Epithelial cell of prostate (primary cell): ENCODE results near the gene RPS18.
"Not testable (repeated sequence)": the region's sequence is repeated elsewhere in the genome, so short reads cannot be mapped to it uniquely, and the experiment has no call there.

Source experiments
- DNase-seq: peaks from one replicate; pipeline ENCODE4 v3.0.0-alpha.2; 2011; ENCODE audit warnings: low read depth, low spot score
- H3K27ac ChIP-seq: fragments of 450-650 bp; 2 replicates; pipeline ENCODE4 v1.5.1; 2017; ENCODE audit warnings: mild to moderate bottlenecking

The RPS18 gene

DNA sequence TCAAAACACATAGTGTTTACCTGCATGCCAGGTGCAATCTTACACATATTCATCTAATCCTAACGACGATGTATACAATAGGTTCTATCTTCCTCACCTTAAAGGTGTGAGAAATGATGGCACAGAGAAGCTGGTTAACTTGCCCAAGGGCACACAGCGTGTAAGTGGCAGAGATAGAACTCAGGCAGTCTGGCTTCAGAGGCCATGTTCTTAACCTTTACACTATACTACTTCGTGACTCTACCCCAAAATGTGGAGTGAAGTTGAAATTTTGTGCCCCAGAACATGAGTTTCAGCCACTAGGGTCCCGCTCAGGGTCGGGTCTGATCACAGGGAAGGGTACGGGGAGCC, 783 bp upstream of the RPS18 start:
- peak overlapping the region; percentile 90 for H3K27ac ChIP-seq
- DNase-seq: no peak

DNA sequence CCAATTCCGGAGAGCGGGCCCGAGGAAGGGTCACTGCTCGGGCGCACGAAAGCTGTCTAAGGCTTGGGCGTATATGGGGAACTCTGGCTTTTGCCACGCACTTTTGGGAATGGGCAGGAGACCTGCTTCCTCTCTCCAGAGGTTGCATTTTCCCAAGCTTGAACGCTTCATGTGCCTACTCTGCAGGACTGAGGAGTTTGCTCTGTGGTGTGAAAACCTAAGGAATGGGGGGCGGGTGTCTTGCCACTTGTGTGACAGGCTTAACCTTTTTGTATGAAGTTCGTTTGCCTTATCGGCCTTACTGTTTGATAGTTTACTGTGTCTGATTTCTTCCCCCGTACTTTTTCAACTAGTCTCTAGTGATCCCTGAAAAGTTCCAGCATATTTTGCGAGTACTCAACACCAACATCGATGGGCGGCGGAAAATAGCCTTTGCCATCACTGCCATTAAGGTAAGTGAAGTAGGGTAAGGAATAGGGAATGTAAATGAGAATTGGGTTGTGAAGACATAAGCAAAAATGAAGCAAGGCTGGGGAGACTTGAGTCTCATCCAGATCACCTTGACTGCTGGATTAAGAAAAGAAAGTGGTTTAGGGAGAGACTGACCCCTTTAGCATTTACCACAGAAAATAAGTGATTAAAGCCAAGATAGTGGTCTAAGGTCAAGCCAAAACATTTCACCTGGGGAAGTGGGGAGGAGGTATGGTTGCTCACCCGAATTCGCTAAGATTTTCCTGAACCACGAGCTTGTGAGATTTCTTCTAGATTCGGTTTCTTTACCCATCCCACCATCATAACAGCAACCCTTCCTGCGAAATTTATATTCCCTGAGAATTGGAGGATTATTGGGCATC, 627 bp downstream of the RPS18 start:
- H3K27ac ChIP-seq: peak overlapping the region; percentile 90
- DNase-seq: no peak

DNA sequence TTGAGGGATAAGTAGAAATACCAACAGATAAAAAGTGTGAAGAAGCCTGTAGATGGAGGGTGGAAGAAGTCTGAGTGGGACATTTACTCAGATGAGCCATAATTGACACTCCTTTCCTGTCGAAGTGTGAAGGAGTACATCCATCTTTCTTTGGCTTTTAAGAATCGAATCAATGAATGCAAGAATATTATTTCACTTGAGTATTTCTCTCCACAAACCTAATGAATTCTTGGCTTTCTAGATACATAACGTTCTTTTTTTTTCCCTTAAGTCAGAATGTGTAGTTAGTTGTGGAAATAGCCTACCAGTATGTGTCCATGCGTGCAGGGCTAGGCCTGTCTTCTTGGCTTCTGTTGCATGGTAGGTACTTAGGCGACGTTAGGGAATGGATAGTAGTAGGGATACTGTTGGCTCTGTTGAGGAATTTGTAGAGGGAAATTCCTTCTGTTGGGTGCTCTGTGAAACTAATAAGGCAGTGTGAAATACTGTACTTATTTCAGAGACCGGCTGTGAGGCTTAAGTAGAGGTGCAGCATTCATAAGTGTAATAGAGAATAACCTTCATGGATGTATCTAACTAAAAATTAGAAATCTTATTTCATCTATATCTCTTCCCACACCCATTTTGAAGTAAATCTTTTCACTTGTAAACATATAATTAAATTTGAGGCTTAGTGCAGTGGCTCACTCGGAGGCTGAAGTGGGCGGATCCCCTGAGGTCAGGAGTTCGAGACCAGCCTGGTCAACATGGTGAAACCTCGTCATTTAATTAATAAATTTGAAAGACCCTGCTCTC, 1.5 kb downstream of the RPS18 start:
- H3K27ac ChIP-seq: peak overlapping the region; percentile 90
- DNase-seq: no peak

DNA sequence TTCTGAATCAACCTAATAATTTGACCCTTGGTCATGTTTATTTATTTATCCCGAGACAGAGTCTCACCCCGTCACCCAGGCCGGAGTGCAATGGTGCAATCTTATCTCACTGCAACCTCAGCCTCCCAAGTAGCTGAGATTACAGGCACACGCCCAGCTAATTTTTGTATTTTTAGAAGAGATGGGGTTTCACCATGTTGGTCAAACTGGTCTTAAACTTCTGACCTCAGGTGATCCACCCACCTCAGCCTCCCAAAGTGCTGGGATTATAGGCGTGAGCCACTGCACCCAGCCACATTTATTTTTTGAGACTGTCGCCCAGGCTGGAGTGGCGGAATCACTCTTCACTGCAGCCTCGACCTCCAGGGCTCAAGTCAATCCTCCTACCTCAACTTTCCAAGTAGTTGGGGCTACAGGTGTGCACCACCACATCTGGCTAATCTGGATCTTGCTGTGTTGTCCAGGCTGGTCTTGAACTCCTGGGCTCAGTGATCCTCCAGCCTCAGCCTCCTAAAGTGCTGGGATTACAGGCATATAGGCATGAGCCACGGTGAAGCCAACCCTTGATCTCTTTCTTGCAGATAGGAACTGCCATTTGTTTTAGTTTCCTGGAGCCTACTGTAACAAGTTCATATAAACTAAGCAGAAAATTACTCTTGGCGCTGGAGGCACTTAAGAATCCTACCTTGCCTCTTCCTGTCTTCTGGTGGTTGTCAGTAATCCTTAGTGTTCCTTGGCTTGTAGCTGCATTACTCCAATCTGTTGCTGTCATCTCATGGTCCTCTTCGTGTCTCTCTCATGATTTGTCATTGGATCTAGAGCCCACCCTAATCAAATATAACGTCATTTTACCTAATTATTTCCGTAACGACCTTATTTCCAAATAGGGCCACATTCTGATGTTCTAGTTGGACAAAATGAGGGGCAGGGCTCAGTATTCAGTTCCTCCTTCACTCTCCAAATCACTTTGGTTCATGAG, 2.3 kb downstream of the RPS18 start:
- no peak for DNase-seq
- peak overlapping the region; percentile 90 for H3K27ac ChIP-seq

DNA sequence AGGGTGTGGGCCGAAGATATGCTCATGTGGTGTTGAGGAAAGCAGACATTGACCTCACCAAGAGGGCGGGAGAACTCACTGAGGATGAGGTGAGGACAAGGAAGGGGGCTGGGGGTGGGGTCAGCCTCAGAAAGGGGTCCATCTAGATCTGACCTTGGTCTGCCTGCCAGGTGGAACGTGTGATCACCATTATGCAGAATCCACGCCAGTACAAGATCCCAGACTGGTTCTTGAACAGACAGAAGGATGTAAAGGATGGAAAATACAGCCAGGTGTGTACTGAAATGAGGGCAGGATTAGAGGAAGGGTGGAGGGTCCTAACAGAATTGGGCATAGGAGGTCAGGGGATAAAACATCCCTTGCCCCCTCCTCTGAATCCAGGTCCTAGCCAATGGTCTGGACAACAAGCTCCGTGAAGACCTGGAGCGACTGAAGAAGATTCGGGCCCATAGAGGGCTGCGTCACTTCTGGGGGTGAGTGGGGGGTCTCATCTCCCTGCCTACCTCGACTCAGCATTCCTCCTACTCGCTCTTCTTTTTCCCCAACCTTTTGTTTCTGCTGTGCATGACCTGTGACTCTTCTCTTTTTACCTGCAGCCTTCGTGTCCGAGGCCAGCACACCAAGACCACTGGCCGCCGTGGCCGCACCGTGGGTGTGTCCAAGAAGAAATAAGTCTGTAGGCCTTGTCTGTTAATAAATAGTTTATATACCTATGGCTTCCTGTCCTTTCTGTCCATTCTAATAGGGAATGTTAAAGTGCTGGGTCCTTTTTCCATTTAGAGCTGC, 4.1 kb downstream of the RPS18 start:
- H3K27ac ChIP-seq: peak overlapping the region; percentile 90
- not testable (repeated sequence) for DNase-seq

DNA sequence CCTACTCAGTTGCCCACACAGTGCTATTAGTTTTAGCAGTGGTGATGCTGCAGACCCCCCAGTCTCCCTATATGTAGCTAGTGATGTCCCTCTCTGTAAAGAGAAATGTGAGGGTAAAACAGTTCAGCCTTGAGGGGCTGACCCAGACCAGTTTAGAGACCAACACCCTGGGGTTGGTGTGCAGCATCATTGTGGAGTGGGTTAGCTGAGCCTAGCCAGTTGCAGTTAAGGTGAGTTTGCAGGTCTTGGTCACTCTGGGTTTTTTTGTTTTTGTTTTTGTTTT, 4.6 kb downstream of the RPS18 start:
- no peak for DNase-seq
- H3K27ac ChIP-seq: peak overlapping the region; percentile 90

DNA sequence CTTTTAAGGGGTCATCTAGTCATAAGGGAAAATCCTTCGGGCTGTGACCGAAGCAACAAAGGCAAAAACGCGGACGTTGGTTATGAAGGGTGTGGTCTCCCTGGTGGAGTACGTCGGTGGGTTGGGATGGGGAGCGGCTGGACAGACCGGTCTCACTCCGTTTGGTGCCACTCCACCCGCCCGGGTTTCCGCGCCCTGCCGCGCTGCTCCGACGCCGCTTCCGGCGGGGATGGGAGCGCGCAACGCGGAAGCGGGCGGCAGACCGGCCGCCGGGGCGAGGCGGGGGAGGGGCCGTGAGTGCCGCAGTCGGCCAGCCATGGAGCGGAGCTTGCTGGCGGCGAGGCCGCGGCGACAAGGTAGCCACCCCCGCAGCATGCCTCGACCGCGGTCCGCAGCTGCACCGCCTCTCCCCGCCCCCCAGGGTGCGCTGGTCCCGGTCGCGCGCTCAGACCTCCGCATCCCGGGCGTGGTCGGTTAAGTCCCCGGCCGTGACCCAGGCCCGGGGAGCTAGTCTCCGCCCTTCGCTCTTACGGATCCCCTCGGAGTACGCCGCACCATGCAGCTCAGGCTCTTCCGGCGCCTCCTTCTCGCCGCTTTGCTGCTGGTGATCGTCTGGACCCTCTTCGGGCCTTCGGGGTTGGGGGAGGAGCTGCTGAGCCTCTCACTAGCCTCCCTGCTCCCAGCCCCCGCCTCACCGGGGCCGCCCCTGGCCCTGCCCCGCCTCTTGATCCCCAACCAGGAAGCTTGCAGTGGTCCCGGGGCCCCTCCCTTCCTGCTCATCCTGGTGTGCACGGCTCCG, 5.2 kb downstream of the RPS18 start, which contains the start of gene B3GALT4:
TSS of gene B3GALT4 (plus strand) at position 260 of the 799 bp plus-strand sequence. CDS start at position 557, 297 bp downstream.
- peak within 1 kb of the TSS; percentile 90 for H3K27ac ChIP-seq
- DNase-seq: peak; percentile 72

DNA sequence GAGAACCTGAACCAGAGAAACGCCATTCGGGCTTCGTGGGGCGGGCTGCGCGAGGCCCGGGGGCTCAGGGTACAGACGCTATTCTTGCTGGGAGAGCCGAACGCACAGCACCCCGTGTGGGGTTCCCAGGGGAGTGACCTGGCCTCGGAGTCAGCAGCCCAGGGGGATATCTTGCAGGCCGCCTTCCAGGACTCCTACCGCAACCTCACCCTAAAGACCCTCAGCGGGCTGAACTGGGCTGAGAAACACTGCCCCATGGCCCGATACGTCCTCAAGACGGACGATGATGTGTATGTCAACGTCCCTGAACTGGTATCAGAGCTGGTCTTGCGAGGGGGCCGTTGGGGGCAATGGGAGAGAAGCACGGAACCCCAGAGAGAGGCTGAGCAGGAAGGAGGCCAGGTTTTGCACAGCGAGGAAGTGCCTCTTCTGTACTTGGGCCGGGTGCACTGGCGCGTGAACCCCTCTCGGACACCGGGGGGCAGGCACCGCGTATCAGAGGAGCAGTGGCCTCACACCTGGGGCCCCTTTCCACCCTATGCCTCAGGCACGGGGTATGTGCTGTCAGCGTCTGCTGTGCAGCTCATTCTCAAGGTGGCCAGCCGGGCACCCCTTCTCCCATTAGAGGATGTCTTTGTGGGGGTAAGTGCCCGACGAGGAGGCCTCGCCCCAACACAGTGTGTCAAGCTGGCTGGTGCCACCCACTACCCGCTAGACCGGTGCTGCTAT, 6.0 kb downstream of the RPS18 start:
- DNase-seq: no peak
- H3K27ac ChIP-seq: peak overlapping the region; percentile 90

DNA sequence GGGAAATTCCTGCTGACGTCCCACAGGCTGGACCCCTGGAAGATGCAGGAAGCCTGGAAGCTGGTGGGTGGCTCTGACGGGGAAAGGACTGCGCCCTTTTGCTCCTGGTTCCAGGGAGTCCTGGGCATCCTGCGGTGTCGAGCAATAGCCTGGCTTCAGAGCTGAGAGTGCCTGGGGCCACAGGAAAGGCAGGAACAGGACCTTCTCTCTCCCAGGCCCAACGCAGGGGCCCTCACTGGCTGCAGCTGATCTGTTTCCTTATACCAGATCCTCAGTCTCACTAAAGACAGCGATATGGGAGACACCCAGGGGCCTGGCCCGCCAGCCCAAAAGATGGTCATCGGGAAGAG, 6.5 kb downstream of the RPS18 start:
- H3K27ac ChIP-seq: peak overlapping the region; percentile 90
- no peak for DNase-seq

DNA sequence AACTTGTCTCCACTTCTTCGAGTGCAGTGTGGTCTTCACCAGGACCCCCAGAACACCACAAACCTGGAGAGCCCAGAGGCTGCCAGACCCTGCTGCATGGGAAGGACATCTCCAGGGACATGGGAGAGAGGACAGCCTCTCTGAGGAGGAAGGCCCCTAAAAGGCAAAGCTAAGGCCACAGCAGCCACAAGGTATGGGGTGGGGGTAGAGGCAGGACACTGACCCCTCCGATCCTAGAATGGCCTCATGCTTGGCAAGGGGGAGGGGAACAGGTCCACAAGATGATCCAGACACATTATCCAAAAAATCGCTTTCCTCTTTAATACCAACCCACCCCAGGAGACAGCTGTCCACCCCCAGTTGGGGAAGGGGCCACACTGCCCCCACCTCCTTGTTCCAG, 6.9 kb downstream of the RPS18 start:
- no peak for DNase-seq
- H3K27ac ChIP-seq: no peak overlapping the region

DNA sequence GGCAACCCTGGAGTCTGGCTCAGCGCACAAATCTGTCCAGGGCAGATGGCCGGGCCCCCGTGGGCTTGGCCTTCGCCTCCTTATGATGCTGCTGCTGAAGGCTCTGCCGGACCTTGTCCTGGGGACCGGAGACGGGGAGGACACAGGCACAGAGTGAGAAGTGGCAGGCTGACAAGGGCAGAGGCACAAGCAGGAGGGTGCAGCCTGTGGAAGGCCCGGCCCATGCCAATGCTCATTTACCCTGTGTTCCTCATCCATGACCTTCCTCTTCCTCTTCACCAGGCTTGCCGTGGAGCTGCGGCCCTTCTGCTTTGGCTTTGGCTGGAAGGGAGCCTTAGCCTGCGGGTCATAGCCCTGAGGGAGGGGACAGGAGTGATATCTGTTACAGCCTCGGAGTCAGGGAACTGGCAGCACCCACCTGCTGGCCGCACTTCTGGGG, 7.4 kb downstream of the RPS18 start:
- H3K27ac ChIP-seq: no peak overlapping the region
- no peak for DNase-seq

DNA sequence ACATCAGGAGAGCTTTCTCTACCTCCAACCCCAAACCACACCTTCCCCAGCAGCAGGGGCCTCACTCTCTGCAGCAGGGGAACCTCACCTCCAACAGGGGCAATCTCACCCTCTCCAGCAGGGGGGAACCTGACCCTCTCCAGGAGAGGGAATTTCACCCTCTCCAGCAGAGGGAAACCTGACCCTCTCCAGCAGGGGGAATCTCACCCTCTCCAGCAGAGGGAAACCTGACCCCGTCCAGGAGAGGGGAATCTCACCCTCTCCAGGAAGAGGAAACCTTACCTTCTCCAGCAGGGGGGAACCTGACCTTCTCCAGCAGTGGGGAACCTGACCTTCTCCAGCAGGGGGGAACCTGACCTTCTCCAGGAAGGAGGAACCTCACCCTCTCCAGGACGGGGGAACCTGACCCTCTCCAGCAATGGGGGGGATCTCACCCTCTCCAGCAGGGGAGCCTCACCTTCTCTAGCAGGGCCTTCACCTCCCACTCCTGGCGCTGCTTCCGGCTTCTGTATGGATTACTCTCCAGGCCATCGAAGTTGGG, 8.2 kb downstream of the RPS18 start:
- DNase-seq: no peak
- no peak overlapping the region for H3K27ac ChIP-seq

DNA sequence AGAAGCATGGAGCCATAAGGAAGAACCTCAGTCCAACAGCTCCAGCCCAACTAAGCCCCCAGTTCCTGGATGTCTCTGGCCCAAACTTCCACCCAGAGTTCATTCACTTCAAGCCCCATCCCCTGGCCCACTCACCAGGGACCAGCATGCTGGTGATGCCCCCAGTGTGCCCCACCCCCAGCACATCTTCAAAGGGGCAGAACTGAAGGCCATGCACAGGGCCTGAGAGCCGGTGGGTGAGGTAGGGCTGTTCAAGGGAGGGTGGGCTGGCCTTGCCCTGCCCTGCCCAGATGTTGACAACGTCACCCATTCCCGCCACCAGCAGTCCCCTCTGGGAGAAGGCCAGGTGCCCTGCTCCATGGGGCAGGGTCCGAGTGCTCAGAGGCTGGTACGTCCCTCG, 8.7 kb downstream of the RPS18 start:
- H3K27ac ChIP-seq: no peak overlapping the region
- no peak for DNase-seq

DNA sequence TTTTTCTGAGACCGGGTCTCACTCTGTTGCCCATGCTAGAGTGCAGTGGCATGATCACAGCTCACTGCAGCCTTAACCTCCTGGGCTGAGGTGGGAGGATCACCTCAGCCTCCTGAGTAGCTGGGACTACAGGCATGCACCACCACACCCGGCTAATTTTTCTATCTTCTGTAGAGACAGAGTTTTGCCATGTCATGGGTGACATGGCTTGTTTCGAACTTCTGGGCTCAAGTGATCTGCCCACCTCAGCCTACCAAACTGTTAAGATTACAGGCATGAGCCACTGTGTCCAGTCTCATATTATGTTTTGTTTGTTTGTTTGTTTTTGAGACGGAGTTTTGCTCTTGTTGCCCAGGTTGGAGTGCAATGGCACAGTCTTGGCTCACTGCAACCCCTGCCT, 13.3 kb downstream of the RPS18 start:
- DNase-seq, H3K27ac ChIP-seq: not testable (repeated sequence)

DNA sequence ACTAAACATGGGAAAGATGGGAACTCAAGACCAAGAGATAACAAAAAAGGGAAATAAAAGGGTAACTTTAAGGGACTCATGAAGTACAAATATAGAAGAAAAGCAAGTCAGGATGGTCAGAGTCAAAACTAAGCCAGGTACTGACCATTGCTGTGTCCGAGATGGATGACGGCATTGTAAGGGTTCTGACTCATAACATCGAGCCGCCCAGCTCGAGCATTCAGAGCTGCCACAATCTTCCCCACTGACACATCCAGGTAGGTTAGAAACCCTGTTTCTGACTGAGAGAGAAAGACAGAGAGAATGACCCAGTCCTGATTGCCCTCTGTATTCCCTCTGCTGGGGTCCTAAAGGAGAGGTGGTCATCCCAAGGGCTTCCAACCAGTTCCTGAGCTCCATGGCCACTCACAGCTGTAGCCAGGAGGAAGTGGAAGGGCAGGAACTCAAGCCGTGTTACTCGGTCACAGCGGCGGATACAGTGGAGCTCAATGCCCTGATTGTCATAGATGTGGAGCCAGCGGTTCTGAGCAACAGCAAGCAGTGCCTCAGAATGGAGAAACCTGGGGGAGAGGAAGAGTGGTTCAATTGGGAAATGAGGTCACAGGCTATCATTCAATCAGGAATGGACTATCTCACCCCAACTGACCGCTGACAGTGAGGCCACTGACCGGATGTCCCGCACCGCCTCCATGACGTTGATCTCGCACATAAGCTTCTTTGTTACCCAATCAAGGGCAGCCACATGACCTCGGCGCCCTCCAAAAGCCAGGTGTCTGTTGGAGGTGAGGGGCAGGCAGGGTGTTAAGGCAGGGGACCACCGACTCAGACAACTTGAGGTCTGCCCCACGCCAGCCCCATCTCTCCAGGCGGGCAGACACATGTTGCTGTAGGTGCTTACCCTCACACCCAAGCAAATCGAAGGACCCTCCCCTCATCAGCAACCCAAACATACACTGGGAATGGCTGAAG, 15.4 kb downstream of the RPS18 start:
- no peak overlapping the region for H3K27ac ChIP-seq
- no peak for DNase-seq

DNA sequence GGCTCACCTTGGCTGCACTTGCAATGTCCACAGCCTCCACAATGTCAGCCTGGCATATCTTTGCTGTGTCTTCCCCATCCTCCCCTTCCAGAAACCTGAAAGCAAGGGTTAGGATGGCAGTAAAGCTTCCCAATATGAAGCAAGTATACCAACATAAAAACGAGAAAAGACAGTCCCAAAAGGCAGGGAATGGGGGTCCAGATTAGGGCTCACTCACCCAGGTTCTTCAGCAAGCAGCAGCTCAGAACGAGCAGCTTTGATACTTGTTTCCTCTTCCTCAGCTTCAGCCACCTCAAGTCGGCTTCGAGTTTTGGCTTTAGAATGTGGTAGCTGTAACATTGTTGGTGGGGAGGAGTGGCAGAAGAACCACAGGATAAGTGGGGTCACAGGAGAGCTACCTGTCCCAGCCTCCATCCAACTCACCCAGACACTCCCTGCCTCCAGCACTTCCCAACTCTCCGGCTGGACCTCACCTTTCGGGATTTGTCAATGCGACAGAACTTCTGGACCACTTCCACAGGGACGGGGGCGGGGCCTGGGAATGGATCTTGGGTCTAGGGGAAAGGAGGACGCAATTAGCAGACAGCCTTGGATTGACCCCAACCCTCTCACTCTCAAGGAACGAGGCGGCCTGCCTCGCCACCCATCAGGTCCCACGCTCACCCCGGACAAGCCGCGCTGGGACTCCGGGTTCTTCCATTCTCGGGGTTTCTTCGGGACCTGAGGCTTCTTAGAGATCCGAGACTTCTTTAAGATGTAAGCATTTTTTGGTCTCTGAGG, 16.5 kb downstream of the RPS18 start:
- peak overlapping the region; percentile 56 for H3K27ac ChIP-seq
- no peak for DNase-seq
